ENCODE results near the gene DRGX. TPM values are rescaled to one million over a fixed set of nuclear protein-coding genes. Genes with fewer than 3 reads are reported as not detected.

Gene DRGX
- polyA plus RNA-seq, 1 donor from 2014 or later: not detected

- Histone ChIP-seq H3K9me3 (ENCODE audit: low read length) (peaks cover 4% of the 10 kb centered on the region), H3K27me3 (ENCODE audit: insufficient read depth, low read depth, low read length) (no peaks in the 10 kb centered on the region), H4K20me1 (ENCODE audit: insufficient read depth) (no peaks in the 10 kb centered on the region), H3K9me2 (ENCODE audit: insufficient read depth, low read length) (no peaks in the 10 kb centered on the region), H3K9ac (ENCODE audit: low read length) (no peak overlapping the region), H3K4me3 (ENCODE audit: low read length) (no peak overlapping the region), H2AFZ (ENCODE audit: low read depth, low read length) (no peak overlapping the region), H3F3A (ENCODE audit: insufficient read depth, low read length, poor library complexity, severe bottlenecking) (no peaks in the 10 kb centered on the region), H3K4me2 (ENCODE audit: low read length) (no peak overlapping the region), H3K27ac (ENCODE audit: low read length) (no peak overlapping the region), H3K79me2 (replicated peaks; ENCODE audit: insufficient read depth, low read length) (no peaks in the 10 kb centered on the region), H3K36me3 (ENCODE audit: insufficient read depth, low read length) (no peaks in the 10 kb centered on the region)
- TF ChIP-seq EZH2 (IDR thresholded peaks at IDR 0.05; ENCODE audit: borderline replicate concordance, insufficient read depth, low read length, poor library complexity, severe bottlenecking) (no peak), RAD21 (conservative IDR thresholded peaks at IDR 0.05) (no peak), SMC3 (conservative IDR thresholded peaks at IDR 0.05; ENCODE audit: poor library complexity) (no peak), EP300 (conservative IDR thresholded peaks at IDR 0.05; ENCODE audit: poor library complexity, severe bottlenecking) (no peak), MXI1 (conservative IDR thresholded peaks at IDR 0.05; ENCODE audit: poor library complexity, severe bottlenecking) (no peak), CTCF (IDR thresholded peaks at IDR 0.05; ENCODE audit: poor library complexity, severe bottlenecking) (no peak), POLR2AphosphoS5 (IDR thresholded peaks at IDR 0.05) (no peak), TAF1 (IDR thresholded peaks at IDR 0.05; ENCODE audit: low read depth) (no peak)
- TF ChIP-seq, protein P1, sequence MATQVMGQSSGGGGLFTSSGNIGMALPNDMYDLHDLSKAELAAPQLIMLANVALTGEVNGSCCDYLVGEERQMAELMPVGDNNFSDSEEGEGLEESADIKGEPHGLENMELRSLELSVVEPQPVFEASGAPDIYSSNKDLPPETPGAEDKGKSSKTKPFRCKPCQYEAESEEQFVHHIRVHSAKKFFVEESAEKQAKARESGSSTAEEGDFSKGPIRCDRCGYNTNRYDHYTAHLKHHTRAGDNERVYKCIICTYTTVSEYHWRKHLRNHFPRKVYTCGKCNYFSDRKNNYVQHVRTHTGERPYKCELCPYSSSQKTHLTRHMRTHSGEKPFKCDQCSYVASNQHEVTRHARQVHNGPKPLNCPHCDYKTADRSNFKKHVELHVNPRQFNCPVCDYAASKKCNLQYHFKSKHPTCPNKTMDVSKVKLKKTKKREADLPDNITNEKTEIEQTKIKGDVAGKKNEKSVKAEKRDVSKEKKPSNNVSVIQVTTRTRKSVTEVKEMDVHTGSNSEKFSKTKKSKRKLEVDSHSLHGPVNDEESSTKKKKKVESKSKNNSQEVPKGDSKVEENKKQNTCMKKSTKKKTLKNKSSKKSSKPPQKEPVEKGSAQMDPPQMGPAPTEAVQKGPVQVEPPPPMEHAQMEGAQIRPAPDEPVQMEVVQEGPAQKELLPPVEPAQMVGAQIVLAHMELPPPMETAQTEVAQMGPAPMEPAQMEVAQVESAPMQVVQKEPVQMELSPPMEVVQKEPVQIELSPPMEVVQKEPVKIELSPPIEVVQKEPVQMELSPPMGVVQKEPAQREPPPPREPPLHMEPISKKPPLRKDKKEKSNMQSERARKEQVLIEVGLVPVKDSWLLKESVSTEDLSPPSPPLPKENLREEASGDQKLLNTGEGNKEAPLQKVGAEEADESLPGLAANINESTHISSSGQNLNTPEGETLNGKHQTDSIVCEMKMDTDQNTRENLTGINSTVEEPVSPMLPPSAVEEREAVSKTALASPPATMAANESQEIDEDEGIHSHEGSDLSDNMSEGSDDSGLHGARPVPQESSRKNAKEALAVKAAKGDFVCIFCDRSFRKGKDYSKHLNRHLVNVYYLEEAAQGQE (IDR thresholded peaks at IDR 0.05; ENCODE audit: borderline replicate concordance): no peak
Observed at GRCh38 chr10:49355221-49355620, 40.7 kb downstream of the DRGX start.

DNA sequence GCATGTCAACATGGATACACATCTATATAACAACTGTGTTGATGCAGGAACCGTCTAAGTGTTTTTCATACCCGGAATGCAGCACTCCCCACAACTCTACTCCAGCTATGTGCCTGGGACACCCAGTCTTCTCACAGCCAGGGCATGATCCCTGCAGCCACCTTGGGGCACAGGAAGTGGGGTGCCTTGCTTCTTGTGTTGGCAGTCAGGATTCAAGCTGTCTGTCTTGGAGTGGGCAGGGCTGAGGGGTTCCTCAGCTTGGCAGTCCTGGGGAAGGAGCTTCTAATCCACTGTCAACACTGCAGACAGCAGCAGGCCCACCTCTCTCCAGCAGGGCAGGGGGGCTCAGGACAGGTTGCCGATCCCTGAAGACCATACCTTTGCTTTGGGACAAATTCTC lies 41.3 kb downstream of the DRGX start:
- Histone ChIP-seq H3K79me2 (replicated peaks; ENCODE audit: insufficient read depth, low read length) (no peaks in the 10 kb centered on the region), H3K36me3 (ENCODE audit: insufficient read depth, low read length) (no peaks in the 10 kb centered on the region), H3K9ac (ENCODE audit: low read length) (no peak overlapping the region), H3K27me3 (ENCODE audit: insufficient read depth, low read depth, low read length) (no peaks in the 10 kb centered on the region), H4K20me1 (ENCODE audit: insufficient read depth) (no peaks in the 10 kb centered on the region), H3K9me2 (ENCODE audit: insufficient read depth, low read length) (no peaks in the 10 kb centered on the region), H3K27ac (ENCODE audit: low read length) (no peak overlapping the region), H3K4me3 (ENCODE audit: low read length) (no peak overlapping the region), H3K4me2 (ENCODE audit: low read length) (no peak overlapping the region), H3K9me3 (ENCODE audit: low read length) (peaks cover 4% of the 10 kb centered on the region), H3F3A (ENCODE audit: insufficient read depth, low read length, poor library complexity, severe bottlenecking) (no peaks in the 10 kb centered on the region), H2AFZ (ENCODE audit: low read depth, low read length) (no peak overlapping the region)
- no peak for TF ChIP-seq EP300 (conservative IDR thresholded peaks at IDR 0.05; ENCODE audit: poor library complexity, severe bottlenecking)
- TF ChIP-seq SMC3 (conservative IDR thresholded peaks at IDR 0.05; ENCODE audit: poor library complexity): no peak
- TF ChIP-seq POLR2AphosphoS5 (IDR thresholded peaks at IDR 0.05): no peak
- no peak for TF ChIP-seq TAF1 (IDR thresholded peaks at IDR 0.05; ENCODE audit: low read depth)
- TF ChIP-seq EZH2 (IDR thresholded peaks at IDR 0.05; ENCODE audit: borderline replicate concordance, insufficient read depth, low read length, poor library complexity, severe bottlenecking): no peak
- TF ChIP-seq MXI1 (conservative IDR thresholded peaks at IDR 0.05; ENCODE audit: poor library complexity, severe bottlenecking): no peak
- TF ChIP-seq, protein P1 (IDR thresholded peaks at IDR 0.05; ENCODE audit: borderline replicate concordance): no peak
- TF ChIP-seq RAD21 (conservative IDR thresholded peaks at IDR 0.05): no peak
- no peak for TF ChIP-seq CTCF (IDR thresholded peaks at IDR 0.05; ENCODE audit: poor library complexity, severe bottlenecking)
